Measurements from ENCODE around the gene ZPR1. TPM values are rescaled to one million over a fixed set of nuclear protein-coding genes. Genes with fewer than 3 reads are reported as not detected.

ZPR1 gene
- total RNA-seq, 1 donor from 2014 or later, result 33.4 TPM

DNA sequence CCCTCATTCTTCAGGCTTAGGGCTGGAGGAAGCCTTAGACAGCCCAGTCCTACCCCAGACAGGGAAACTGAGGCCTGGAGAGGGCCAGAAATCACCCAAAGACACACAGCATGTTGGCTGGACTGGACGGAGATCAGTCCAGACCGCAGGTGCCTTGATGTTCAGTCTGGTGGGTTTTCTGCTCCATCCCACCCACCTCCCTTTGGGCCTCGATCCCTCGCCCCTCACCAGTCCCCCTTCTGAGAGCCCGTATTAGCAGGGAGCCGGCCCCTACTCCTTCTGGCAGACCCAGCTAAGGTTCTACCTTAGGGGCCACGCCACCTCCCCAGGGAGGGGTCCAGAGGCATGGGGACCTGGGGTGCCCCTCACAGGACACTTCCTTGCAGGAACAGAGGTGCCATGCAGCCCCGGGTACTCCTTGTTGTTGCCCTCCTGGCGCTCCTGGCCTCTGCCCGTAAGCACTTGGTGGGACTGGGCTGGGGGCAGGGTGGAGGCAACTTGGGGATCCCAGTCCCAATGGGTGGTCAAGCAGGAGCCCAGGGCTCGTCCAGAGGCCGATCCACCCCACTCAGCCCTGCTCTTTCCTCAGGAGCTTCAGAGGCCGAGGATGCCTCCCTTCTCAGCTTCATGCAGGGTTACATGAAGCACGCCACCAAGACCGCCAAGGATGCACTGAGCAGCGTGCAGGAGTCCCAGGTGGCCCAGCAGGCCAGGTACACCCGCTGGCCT is 42.5 kb upstream of the ZPR1 start:
- H3K9me3 Mint-ChIP-seq (ENCODE audit: unreplicated experiment), result no peaks in the 10 kb centered on the region
- no peak for DNase-seq (ENCODE audit: low spot score)
- H3K27ac Mint-ChIP-seq (ENCODE audit: unreplicated experiment), result no peak overlapping the region
- peaks cover 6% of the 10 kb centered on the region for H3K27me3 Mint-ChIP-seq (ENCODE audit: unreplicated experiment)
- TF ChIP-seq, protein P1, sequence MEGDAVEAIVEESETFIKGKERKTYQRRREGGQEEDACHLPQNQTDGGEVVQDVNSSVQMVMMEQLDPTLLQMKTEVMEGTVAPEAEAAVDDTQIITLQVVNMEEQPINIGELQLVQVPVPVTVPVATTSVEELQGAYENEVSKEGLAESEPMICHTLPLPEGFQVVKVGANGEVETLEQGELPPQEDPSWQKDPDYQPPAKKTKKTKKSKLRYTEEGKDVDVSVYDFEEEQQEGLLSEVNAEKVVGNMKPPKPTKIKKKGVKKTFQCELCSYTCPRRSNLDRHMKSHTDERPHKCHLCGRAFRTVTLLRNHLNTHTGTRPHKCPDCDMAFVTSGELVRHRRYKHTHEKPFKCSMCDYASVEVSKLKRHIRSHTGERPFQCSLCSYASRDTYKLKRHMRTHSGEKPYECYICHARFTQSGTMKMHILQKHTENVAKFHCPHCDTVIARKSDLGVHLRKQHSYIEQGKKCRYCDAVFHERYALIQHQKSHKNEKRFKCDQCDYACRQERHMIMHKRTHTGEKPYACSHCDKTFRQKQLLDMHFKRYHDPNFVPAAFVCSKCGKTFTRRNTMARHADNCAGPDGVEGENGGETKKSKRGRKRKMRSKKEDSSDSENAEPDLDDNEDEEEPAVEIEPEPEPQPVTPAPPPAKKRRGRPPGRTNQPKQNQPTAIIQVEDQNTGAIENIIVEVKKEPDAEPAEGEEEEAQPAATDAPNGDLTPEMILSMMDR (IDR thresholded peaks at IDR 0.05; ENCODE audit: unreplicated experiment), result no peak
- no peak overlapping the region for H3K4me3 Mint-ChIP-seq (ENCODE audit: unreplicated experiment)
- H3K4me1 Mint-ChIP-seq (ENCODE audit: unreplicated experiment), result peaks cover 3% of the 10 kb centered on the region
- H3K36me3 Mint-ChIP-seq (ENCODE audit: low read depth, unreplicated experiment), result no peaks in the 10 kb centered on the region

DNA sequence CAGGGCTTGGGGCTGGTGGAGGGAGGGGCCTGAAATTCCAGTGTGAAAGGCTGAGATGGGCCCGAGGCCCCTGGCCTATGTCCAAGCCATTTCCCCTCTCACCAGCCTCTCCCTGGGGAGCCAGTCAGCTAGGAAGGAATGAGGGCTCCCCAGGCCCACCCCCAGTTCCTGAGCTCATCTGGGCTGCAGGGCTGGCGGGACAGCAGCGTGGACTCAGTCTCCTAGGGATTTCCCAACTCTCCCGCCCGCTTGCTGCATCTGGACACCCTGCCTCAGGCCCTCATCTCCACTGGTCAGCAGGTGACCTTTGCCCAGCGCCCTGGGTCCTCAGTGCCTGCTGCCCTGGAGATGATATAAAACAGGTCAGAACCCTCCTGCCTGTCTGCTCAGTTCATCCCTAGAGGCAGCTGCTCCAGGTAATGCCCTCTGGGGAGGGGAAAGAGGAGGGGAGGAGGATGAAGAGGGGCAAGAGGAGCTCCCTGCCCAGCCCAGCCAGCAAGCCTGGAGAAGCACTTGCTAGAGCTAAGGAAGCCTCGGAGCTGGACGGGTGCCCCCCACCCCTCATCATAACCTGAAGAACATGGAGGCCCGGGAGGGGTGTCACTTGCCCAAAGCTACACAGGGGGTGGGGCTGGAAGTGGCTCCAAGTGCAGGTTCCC is 41.8 kb upstream of the ZPR1 start, which contains the start of gene APOC3:
TSS of gene APOC3 (plus strand) at position 383 of the 659 bp plus-strand sequence. CDS start 676 bp downstream, outside the sequence.
- TF ChIP-seq, protein P1 (IDR thresholded peaks at IDR 0.05; ENCODE audit: unreplicated experiment), result no peak
- Mint-ChIP-seq H3K27me3 (ENCODE audit: unreplicated experiment) (peaks cover 6% of the 10 kb centered on the region), H3K9me3 (ENCODE audit: unreplicated experiment) (no peaks in the 10 kb centered on the region), H3K27ac (ENCODE audit: unreplicated experiment) (no peak within 1 kb of the TSS), H3K4me3 (ENCODE audit: unreplicated experiment) (no peak within 1 kb of the TSS), H3K36me3 (ENCODE audit: low read depth, unreplicated experiment) (no peaks in the 10 kb centered on the region), H3K4me1 (ENCODE audit: unreplicated experiment) (peaks cover under 1% of the 10 kb centered on the region)
- DNase-seq (ENCODE audit: low spot score), result no peak

- no peak for DNase-seq (ENCODE audit: low spot score)
- Mint-ChIP-seq H3K27ac (ENCODE audit: unreplicated experiment) (no peak overlapping the region), H3K9me3 (ENCODE audit: unreplicated experiment) (no peaks in the 10 kb centered on the region), H3K27me3 (ENCODE audit: unreplicated experiment) (peaks cover 6% of the 10 kb centered on the region), H3K36me3 (ENCODE audit: low read depth, unreplicated experiment) (no peaks in the 10 kb centered on the region), H3K4me1 (ENCODE audit: unreplicated experiment) (no peaks in the 10 kb centered on the region), H3K4me3 (ENCODE audit: unreplicated experiment) (no peak overlapping the region)
- TF ChIP-seq, protein P1 (IDR thresholded peaks at IDR 0.05; ENCODE audit: unreplicated experiment), result no peak
These were observed 41.1 kb upstream of the ZPR1 start for GRCh38 chr11:116828632-116829524.

DNA sequence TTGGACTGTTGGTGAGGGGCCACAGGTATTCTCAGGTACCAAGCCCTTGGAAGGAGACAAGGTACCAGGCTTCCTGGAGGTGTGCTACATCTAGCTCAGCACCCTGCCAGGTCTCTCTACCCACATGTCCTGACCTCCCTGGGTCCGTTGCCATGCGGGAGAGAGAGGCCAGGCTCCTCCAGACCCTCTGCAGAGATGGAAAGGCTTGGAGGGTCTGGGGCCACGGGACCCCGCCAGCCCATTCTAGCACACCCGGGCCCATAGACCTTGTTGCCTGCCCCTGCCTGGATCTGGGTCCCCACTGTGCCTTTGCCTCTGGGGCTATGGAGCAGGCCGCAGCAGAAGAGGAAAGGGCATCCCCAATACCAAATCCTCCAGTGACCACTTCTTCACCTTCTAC is 39.6 kb upstream of the ZPR1 start:
- H3K4me1 Mint-ChIP-seq (ENCODE audit: unreplicated experiment), result no peaks in the 10 kb centered on the region
- H3K27me3 Mint-ChIP-seq (ENCODE audit: unreplicated experiment), result peaks cover 6% of the 10 kb centered on the region
- no peaks in the 10 kb centered on the region for H3K9me3 Mint-ChIP-seq (ENCODE audit: unreplicated experiment)
- TF ChIP-seq, protein P1 (IDR thresholded peaks at IDR 0.05; ENCODE audit: unreplicated experiment), result no peak
- no peak overlapping the region for H3K4me3 Mint-ChIP-seq (ENCODE audit: unreplicated experiment)
- DNase-seq (ENCODE audit: low spot score), result no peak
- no peaks in the 10 kb centered on the region for H3K36me3 Mint-ChIP-seq (ENCODE audit: low read depth, unreplicated experiment)
- no peak overlapping the region for H3K27ac Mint-ChIP-seq (ENCODE audit: unreplicated experiment)

Measured in endothelial cell (in vitro differentiated cells).